H1 (cell line): Measurements from ENCODE around the gene TSC22D4. TPM values are rescaled to one million over a fixed set of nuclear protein-coding genes. Genes with fewer than 3 reads are reported as not detected.

Experiments
- CTCF ChIA-PET: fragments of 300-600 bp; sonication (Branson Sonifier 250); formaldehyde crosslinking; loops from one replicate; lab custom pipeline; 2021; ENCODE audit not compliant: partially characterized antibody; lab: Charles Lee
- POLR2A ChIA-PET: fragments of 300-600 bp; sonication (Branson Sonifier 250); formaldehyde crosslinking; loops from one replicate; lab custom pipeline; 2021; ENCODE audit warnings: inconsistent platforms; ENCODE audit not compliant: partially characterized antibody; lab: Charles Lee
- DNase-seq, 2 experiments: peaks; one replicate each; pipeline versions ENCODE4 v3.0.0 to v3.0.0-alpha.2; 2010 to 2022; ENCODE audit warnings: low spot score in 2 of 2, low read depth in 1 of 2, mixed read lengths in 1 of 2
- FAIRE-seq: peaks from 2 replicates; lab custom pipeline; 2011; peaks lifted over from hg19 to GRCh38; lab: Jason Lieb, UNC
- H2AFZ ChIP-seq: 2 replicates; pipeline ENCODE4 v1.8.1; 2012; ENCODE audit warnings: low read length, inconsistent platforms
- H2AK5ac ChIP-seq: 2 replicates; pipeline ENCODE4 v1.6.1; 2013; ENCODE audit warnings: low read depth, low read length
- H2BK120ac ChIP-seq: replicated peaks from 2 replicates; pipeline ENCODE3; 2013; ENCODE audit warnings: low read depth, low read length, inconsistent platforms
- H2BK12ac ChIP-seq: 2 replicates; pipeline ENCODE4 v1.6.1; 2013; ENCODE audit warnings: low read depth, low read length
- H2BK15ac ChIP-seq: 2 replicates; pipeline ENCODE4 v1.6.1; 2013; ENCODE audit warnings: low read length
- H2BK20ac ChIP-seq: 2 replicates; pipeline ENCODE4 v1.6.1; 2013; ENCODE audit warnings: low read length
- H2BK5ac ChIP-seq: 2 replicates; pipeline ENCODE4 v1.6.1; 2013; ENCODE audit warnings: low read depth, low read length
- H3K14ac ChIP-seq: 2 replicates; pipeline ENCODE4 v1.6.1; 2013; ENCODE audit warnings: inconsistent platforms; ENCODE audit not compliant: insufficient read length
- H3K18ac ChIP-seq: 2 replicates; pipeline ENCODE4 v1.6.1; 2013; ENCODE audit warnings: low read length; ENCODE audit errors: extremely low read depth
- H3K23ac ChIP-seq: 2 replicates; pipeline ENCODE4 v1.6.1; 2013; ENCODE audit warnings: inconsistent platforms; ENCODE audit not compliant: insufficient read length
- H3K23me2 ChIP-seq: 2 replicates; pipeline ENCODE4 v1.6.1; 2013; ENCODE audit warnings: low read depth, low read length
- H3K27ac ChIP-seq: 2 replicates; pipeline ENCODE4 v1.6.1; 2011; ENCODE audit warnings: low read depth, low read length, inconsistent platforms
- H3K27me3 ChIP-seq, 4 experiments: replicated peaks in 1 of 4; 1 replicate in 1 of 4; 2 replicates in 3 of 4; pipeline versions ENCODE4 v1.6.1 to v1.8.1; 2011 to 2013; ENCODE audit warnings: low read length in 3 of 4, mild to moderate bottlenecking in 3 of 4, inconsistent platforms in 2 of 4, mixed read lengths in 2 of 4, moderate library complexity in 1 of 4; ENCODE audit not compliant: control insufficient read depth in 3 of 4, insufficient read depth in 3 of 4; ENCODE audit errors: extremely low read depth in 1 of 4
- H3K36me3 ChIP-seq, 4 experiments: 2 replicates each; pipeline versions ENCODE4 v1.6.1 to v1.8.1; 2011 to 2013; ENCODE audit warnings: mild to moderate bottlenecking in 4 of 4, low read length in 3 of 4, moderate library complexity in 2 of 4, control low read depth in 1 of 4, inconsistent platforms in 1 of 4; ENCODE audit not compliant: insufficient read depth in 4 of 4, control insufficient read depth in 2 of 4
- H3K4ac ChIP-seq: replicated peaks from 2 replicates; pipeline ENCODE3; 2013; ENCODE audit warnings: low read length, low read depth, mixed read lengths, inconsistent platforms; ENCODE audit not compliant: insufficient read length
- H3K4me1 ChIP-seq, 4 experiments: replicated peaks in 1 of 4; 1 replicate in 1 of 4; 2 replicates in 3 of 4; pipeline versions ENCODE4 v1.6.1 to v1.8.1; 2011 to 2013; ENCODE audit warnings: low read length in 3 of 4, inconsistent platforms in 2 of 4, mixed read lengths in 1 of 4; ENCODE audit not compliant: insufficient read depth in 4 of 4, control insufficient read depth in 3 of 4
- H3K4me2 ChIP-seq, 2 experiments: 2 replicates each; pipeline versions ENCODE4 v1.6.1 to v1.8.1; 2011 to 2013; ENCODE audit warnings: low read depth in 2 of 2, low read length in 2 of 2, control low read depth in 1 of 2, inconsistent platforms in 1 of 2, mild to moderate bottlenecking in 1 of 2; ENCODE audit not compliant: insufficient read depth in 1 of 2
- H3K4me3 ChIP-seq, 4 experiments: fragments of 200-600, 300-600 bp in 1 of 4; sonication (generic), shearing (Covaris generic), sonication (Bioruptor Twin) in 1 of 4; 2 replicates each; pipeline versions ENCODE4 v1.5.1 to v1.8.1; 2011 to 2016; ENCODE audit warnings: low read length in 4 of 4, low read depth in 3 of 4, control low read depth in 2 of 4, inconsistent platforms in 2 of 4, mild to moderate bottlenecking in 2 of 4, mixed read lengths in 1 of 4, moderate library complexity in 1 of 4; ENCODE audit not compliant: insufficient read depth in 2 of 4; ENCODE audit errors: extremely low read depth in 1 of 4
- H3K56ac ChIP-seq: replicated peaks from 2 replicates; pipeline ENCODE3; 2013; ENCODE audit warnings: low read depth, mild to moderate bottlenecking, mixed read lengths, low read length, inconsistent platforms; ENCODE audit not compliant: insufficient read length
- H3K79me1 ChIP-seq: 2 replicates; pipeline ENCODE4 v1.6.1; 2013; ENCODE audit warnings: low read depth, low read length, control low read depth
- H3K79me2 ChIP-seq, 2 experiments: 2 replicates each; pipeline versions ENCODE4 v1.6.1 to v1.8.1; 2012 to 2013; ENCODE audit warnings: low read length in 2 of 2, mild to moderate bottlenecking in 2 of 2, inconsistent platforms in 1 of 2; ENCODE audit not compliant: insufficient read depth in 2 of 2, control insufficient read depth in 1 of 2
- H3K9ac ChIP-seq, 4 experiments: replicated peaks in 1 of 4; 1 replicate in 1 of 4; 2 replicates in 3 of 4; pipeline versions ENCODE4 v1.6.1 to v1.8.1; 2011 to 2013; ENCODE audit warnings: low read depth in 3 of 4, low read length in 3 of 4, control low read depth in 2 of 4, mild to moderate bottlenecking in 2 of 4, moderate library complexity in 2 of 4, inconsistent platforms in 1 of 4; ENCODE audit errors: extremely low read depth in 1 of 4
- H3K9me3 ChIP-seq, 2 experiments: 2 replicates each; pipeline versions ENCODE4 v1.6.1 to v1.8.1; 2012 to 2013; ENCODE audit warnings: mild to moderate bottlenecking in 2 of 2, moderate library complexity in 2 of 2, control low read depth in 1 of 2, inconsistent platforms in 1 of 2, low read depth in 1 of 2, low read length in 1 of 2, mixed read lengths in 1 of 2; ENCODE audit not compliant: insufficient read depth in 2 of 2
- H4K20me1 ChIP-seq, 2 experiments: replicated peaks in 1 of 2; 2 replicates each; pipeline versions ENCODE3 to v1.8.1; 2011 to 2013; ENCODE audit warnings: inconsistent platforms in 2 of 2, low read length in 2 of 2, mild to moderate bottlenecking in 1 of 2; ENCODE audit not compliant: insufficient read depth in 2 of 2, control insufficient read depth in 1 of 2
- H4K5ac ChIP-seq: 2 replicates; pipeline ENCODE4 v1.6.1; 2013; ENCODE audit warnings: low read length, low read depth, mixed read lengths, inconsistent platforms; ENCODE audit not compliant: insufficient read length
- H4K8ac ChIP-seq: 2 replicates; pipeline ENCODE4 v1.8.0; 2013; ENCODE audit warnings: mild to moderate bottlenecking, moderate library complexity, low read length, inconsistent platforms; ENCODE audit not compliant: insufficient read depth; ENCODE audit errors: extremely low read depth
- H4K91ac ChIP-seq: replicated peaks from 2 replicates; pipeline ENCODE3; 2013; ENCODE audit warnings: low read length, mixed read lengths, inconsistent platforms; ENCODE audit not compliant: insufficient read length
- ATF3 ChIP-seq: IDR thresholded peaks from 2 replicates; pipeline ENCODE4 v1.6.1; 2011; ENCODE audit warnings: low read depth, mild to moderate bottlenecking, low read length; ENCODE audit not compliant: insufficient read depth
- BCL11A ChIP-seq, 2 experiments: IDR thresholded peaks; one replicate each; pipeline ENCODE4 v1.6.1; 2011; ENCODE audit warnings: low read depth in 2 of 2, low read length in 2 of 2, mild to moderate bottlenecking in 2 of 2
- CREB1 ChIP-seq: IDR thresholded peaks from 2 replicates; pipeline ENCODE4 v1.6.1; 2012; ENCODE audit warnings: inconsistent platforms
- FOSL1 ChIP-seq: IDR thresholded peaks from 2 replicates; pipeline ENCODE4 v1.6.1; 2011; ENCODE audit warnings: mild to moderate bottlenecking, low read depth, low read length, moderate library complexity; ENCODE audit not compliant: insufficient read depth
- JUND ChIP-seq: IDR thresholded peaks from 2 replicates; pipeline ENCODE4 v1.6.1; 2011; ENCODE audit warnings: mild to moderate bottlenecking, improper control_type of control experiment, low read length
- MAFK ChIP-seq: IDR thresholded peaks from 2 replicates; pipeline ENCODE4 v1.6.1; 2012; ENCODE audit warnings: low read depth, mild to moderate bottlenecking, improper control_type of control experiment, low read length
- NRF1 ChIP-seq: IDR thresholded peaks from 2 replicates; pipeline ENCODE4 v1.6.1; 2011; ENCODE audit warnings: mild to moderate bottlenecking, low read depth, low read length, improper control_type of control experiment
- SIN3A ChIP-seq, 2 experiments: IDR thresholded peaks in 1 of 2; conservative IDR thresholded peaks in 1 of 2; 2 replicates each; pipeline ENCODE4 v1.6.1; 2011 to 2012; ENCODE audit warnings: low read length in 2 of 2, improper control_type of control experiment in 1 of 2, low read depth in 1 of 2, mild to moderate bottlenecking in 1 of 2
- SP1 ChIP-seq: IDR thresholded peaks from 2 replicates; pipeline ENCODE4 v1.6.1; 2011; ENCODE audit warnings: low read depth, low read length
- SP4 ChIP-seq: IDR thresholded peaks from 2 replicates; pipeline ENCODE4 v1.6.1; 2012; ENCODE audit warnings: low read length, inconsistent platforms
- WGBS, 2 experiments: shearing (Covaris generic) in 1 of 2; methylation state at CpG; one replicate each; pipeline versions ENCODE4 v1.1.6 to v1.1.7; 2013 to 2015; ENCODE audit warnings: low lambda C conversion rate in 2 of 2, mixed read lengths in 2 of 2, inconsistent platforms in 1 of 2, low coverage in 1 of 2, missing lambda C conversion rate in 1 of 2; ENCODE audit not compliant: insufficient replicate concordance in 2 of 2, insufficient coverage in 1 of 2, insufficient read length in 1 of 2; ENCODE audit errors: extremely low coverage in 1 of 2, missing lambda C conversion rate in 1 of 2; 5-methylcytosine and 5-hydroxymethylcytosine counted together
- polyA plus RNA-seq, 7 experiments: library from polyadenylated mRNA; depleted of rRNA in 3 of 7; stranded (reverse) in 5 of 7; unstranded in 2 of 7; fragments of >200 nt in 5 of 7; fragments of 200-250 nt in 2 of 7; gene quantifications; 1 replicate in 5 of 7; 2 replicates in 1 of 7; 4 replicates in 1 of 7; pipeline versions ENCODE4 v1.2.1 to v1.2.3, GENCODE V29; 2011 to 2013; ENCODE audit warnings: missing spikeins in 2 of 7, mixed read lengths in 2 of 7
- total RNA-seq: library from RNA; stranded (reverse); fragmentation: NEBNext Ultra II Directional; extraction: Animal tissue kit (Norgen Biotek cat#: 25700); gene quantifications from 2 replicates; pipeline ENCODE4 v1.2.1, GENCODE V29; 2021

The TSC22D4 gene
- total and polyA plus RNA-seq, 2 of the 8 experiments (the other 6 are each of a cell fraction or from before 2014, with no cell fraction given), result 13.2 to 20.3 TPM

GRCh38 chr7:100428199-100428966, 50.6 kb downstream of the TSC22D4 start, which contains the start of gene ZCWPW1:
ZCWPW1 (minus strand) TSS chr7:100428703; CDS start chr7:100420649, 8,054 bp downstream.
- CTCF ChIA-PET, result interaction anchor here (1.0 to 1.7 kb wide), 6 partner anchors 9 to 156 kb away, joined by 3 to 4 read pairs (median 3); no protein-coding TSS in a partner anchor
- 3% methylated on average over 43 of the region's 66 CpGs; no CpG with 5 or more reads in 1 of the 2 experiments for WGBS, 2 experiments
- H2AFZ ChIP-seq, result 0 out of 2 replicates have a peak within 1 kb of the TSS, but pooled peaks have one; percentile 47
- TF ChIP-seq SIN3A (conservative IDR thresholded peaks at IDR 0.05 in 1 of 2, IDR thresholded peaks at IDR 0.05 in 1 of 2; ENCODE audit: low read depth in 1 of 2, low read length in 2 of 2) (peak in 1 of 2 experiments; percentile 10; a peak in 2 of 4 replicates), ATF3 (no peak), MAFK (no peak), FOSL1 (no peak), SP1 (peak; percentile 57), JUND (no peak; the same call in 1 of the 2 replicates), CREB1 (peak; percentile 56), NRF1 (peak; percentile 93), SP4 (peak; percentile 92; the same call in 1 of the 2 replicates), BCL11A (IDR thresholded peaks at IDR 0.05; ENCODE audit: low read depth in 2 of 2, low read length in 2 of 2) (no peak)

More at GRCh38 chr7:100428199-100428966, 50.6 kb downstream of the TSC22D4 start, which contains the start of gene ZCWPW1:
- Histone ChIP-seq H2BK120ac (peak within 1 kb of the TSS; percentile 93), H4K20me1 (peaks cover 5 to 8% of the 10 kb centered on the region in 2 experiments), H2BK15ac (peak within 1 kb of the TSS; percentile 88; the same call in 1 of the 2 replicates), H3K9ac (peak within 1 kb of the TSS; percentile 78 to 97 (median 90)), H3K14ac (no peak within 1 kb of the TSS), H2BK5ac (peak within 1 kb of the TSS; percentile 99), H3K56ac (peak within 1 kb of the TSS; percentile 99), H3K79me1 (peaks cover 2% of the 10 kb centered on the region), H3K4me1 (peaks cover 0 to 16% (median 8%) of the 10 kb centered on the region in 4 experiments; a peak in 6 of 7 replicates), H3K4me3 (peak within 1 kb of the TSS; percentile 73 to 85 (median 80)), H3K4ac (peak within 1 kb of the TSS; percentile 97), H4K8ac (peak within 1 kb of the TSS; percentile 98), H2BK20ac (no peak within 1 kb of the TSS), H3K9me3 (peaks cover 0 to 6% of the 10 kb centered on the region in 2 experiments; a peak in 1 of 4 replicates), H3K23ac (no peak within 1 kb of the TSS), H2BK12ac (peak within 1 kb of the TSS; percentile 100), H3K79me2 (peaks cover 0 to 30% of the 10 kb centered on the region in 2 experiments; a peak in 3 of 4 replicates), H3K23me2 (peaks cover 8% of the 10 kb centered on the region; the same call in 1 of the 2 replicates), H4K91ac (peak within 1 kb of the TSS; percentile 98), H3K4me2 (peak within 1 kb of the TSS; percentile 84 to 88), H3K18ac (peak within 1 kb of the TSS; percentile 99), H3K27me3 (peaks cover 0 to 6% (median 6%) of the 10 kb centered on the region in 4 experiments; a peak in 4 of 7 replicates), H2AK5ac (peak within 1 kb of the TSS; percentile 83; the same call in 1 of the 2 replicates), H3K36me3 (peaks cover 2 to 26% (median 7%) of the 10 kb centered on the region in 4 experiments; a peak in 5 of 8 replicates), H3K27ac (peak within 1 kb of the TSS; percentile 96), H4K5ac (peak within 1 kb of the TSS; percentile 97)
- POLR2A ChIA-PET, result interaction anchor here (0.5 to 4.2 kb wide), 63 partner anchors 9 to 429 kb away, joined by 3 to 81 read pairs (median 5); partner anchors contain the start of genes ACTL6B, AP4M1, GAL3ST4 and MBLAC1
- DNase-seq, result peak; percentile 90 to 96
- peak; percentile 57 for FAIRE-seq
